Thyroid gland (tissue), 4 donors: ENCODE measurements around the gene SRGAP1. TPM values are rescaled to one million over a fixed set of nuclear protein-coding genes. Genes with fewer than 3 reads are reported as not detected.
A peak's percentile ranks its signal among the peaks of the same experiment; 100 is the strongest.

Experiments used
- DNase-seq, 2 donors: peaks; one replicate each; pipeline ENCODE4 v3.0.0-alpha.2; 2019
- H3K27ac ChIP-seq, 3 donors: fragments of 200-600 bp; sonication (generic); 1 replicate in 2 of 3; 2 replicates in 1 of 3; pipeline ENCODE4 v1.5.1; 2016 to 2019; ENCODE audit warnings: mild to moderate bottlenecking in 1 of 3, moderate library complexity in 1 of 3
- H3K27me3 ChIP-seq: fragments of 200-600 bp; sonication (generic); one replicate; pipeline ENCODE4 v1.5.1; 2019
- H3K36me3 ChIP-seq, 2 donors: fragments of 200-600 bp; sonication (generic); one replicate each; pipeline ENCODE4 v1.5.1; 2016 to 2019
- H3K4me1 ChIP-seq, 2 donors: fragments of 200-600 bp; sonication (generic); one replicate each; pipeline ENCODE4 v1.5.1; 2017 to 2019
- H3K4me3 ChIP-seq, 3 donors: fragments of 200-600 bp; sonication (generic); replicated peaks in 1 of 3; 1 replicate in 2 of 3; 2 replicates in 1 of 3; pipeline ENCODE4 v1.5.1; 2016; ENCODE audit warnings: mild to moderate bottlenecking in 1 of 3
- H3K9me3 ChIP-seq: fragments of 200-600 bp; sonication (generic); one replicate; pipeline ENCODE4 v1.5.1; 2017
- CTCF ChIP-seq, 6 experiments: fragments of 200-600 bp in 3 of 6; fragments of 450-650 bp in 3 of 6; sonication (generic) in 3 of 6; IDR thresholded peaks; one replicate each; pipeline ENCODE4 v1.5.1; 2016 to 2019; ENCODE audit warnings: antibody characterized with exemption in 6 of 6, mild to moderate bottlenecking in 2 of 6, inconsistent platforms in 1 of 6, moderate library complexity in 1 of 6
- POLR2A ChIP-seq, 2 donors: fragments of 450-650 bp; IDR thresholded peaks; one replicate each; pipeline ENCODE4 v1.6.1; 2017; ENCODE audit warnings: antibody characterized with exemption in 2 of 2, mild to moderate bottlenecking in 2 of 2, moderate library complexity in 1 of 2
- WGBS, 2 donors: methylation state at CpG; one replicate each; pipeline ENCODE4 v1.1.5; 2017; 5-methylcytosine and 5-hydroxymethylcytosine counted together
- intact Hi-C: fragments of 100-400 bp; cut with DNase I; formaldehyde crosslinking; loops from one replicate; pipeline ENCODE4 v1.15.1; 2023
- total RNA-seq, 4 donors: library from RNA; depleted of rRNA; stranded (reverse); fragments of >200 nt; gene quantifications; one replicate each; pipeline ENCODE4 v1.2.3, GENCODE V29; 2016

SRGAP1 gene
- total RNA-seq, 4 donors from 2014 or later: 14.1 to 26.3 (median 20.9) TPM

- DNase-seq: peak in 1 of 2 donors; percentile 33
- H3K36me3 ChIP-seq: no peaks in the 10 kb centered on the region
- no peak overlapping the region for H3K4me3 ChIP-seq
- intact Hi-C loops: no loop called here
- H3K9me3 ChIP-seq: no peaks in the 10 kb centered on the region
- H3K27ac ChIP-seq: no peak overlapping the region
- TF ChIP-seq CTCF (IDR thresholded peaks at IDR 0.05): no peak
- no peak for TF ChIP-seq POLR2A (IDR thresholded peaks at IDR 0.05)
- H3K4me1 ChIP-seq: peaks cover 12 to 37% of the 10 kb centered on the region in 2 donors
- H3K27me3 ChIP-seq: no peaks in the 10 kb centered on the region
Measured at GRCh38 chr12:63945777-63946176, 101.3 kb downstream of the SRGAP1 start.

GRCh38 chr12:63948211-63948610 lies 103.7 kb downstream of the SRGAP1 start:
- TF ChIP-seq CTCF (IDR thresholded peaks at IDR 0.05) (no peak), POLR2A (IDR thresholded peaks at IDR 0.05) (no peak)
- peaks cover 20 to 36% of the 10 kb centered on the region in 2 donors for H3K4me1 ChIP-seq
- no peaks in the 10 kb centered on the region for H3K36me3 ChIP-seq
- H3K4me3 ChIP-seq: no peak overlapping the region
- intact Hi-C loops: no loop called here
- DNase-seq: no peak
- H3K9me3 ChIP-seq: no peaks in the 10 kb centered on the region
- H3K27ac ChIP-seq: no peak overlapping the region
- no peaks in the 10 kb centered on the region for H3K27me3 ChIP-seq

- Histone ChIP-seq H3K36me3 (no peaks in the 10 kb centered on the region), H3K27ac (peak overlapping the region; percentile 7 to 64 (median 49)), H3K4me3 (no peak overlapping the region), H3K9me3 (no peaks in the 10 kb centered on the region), H3K27me3 (no peaks in the 10 kb centered on the region), H3K4me1 (peaks cover 17 to 35% of the 10 kb centered on the region in 2 donors)
- intact Hi-C loops: no loop called here
- WGBS, 2 donors: 35 to 48% methylated on average over 2 of the region's 2 CpGs
- TF ChIP-seq CTCF (IDR thresholded peaks at IDR 0.05): no peak
- TF ChIP-seq POLR2A (IDR thresholded peaks at IDR 0.05): no peak
- DNase-seq: no peak
Measured at GRCh38 chr12:63949902-63950301, 105.4 kb downstream of the SRGAP1 start.

GRCh38 chr12:63952995-63953394 lies 108.5 kb downstream of the SRGAP1 start:
- whole genome bisulfite sequencing, 2 donors: 77 to 89% methylated on average over 1 of the region's 1 CpG

More at GRCh38 chr12:63952995-63953394, 108.5 kb downstream of the SRGAP1 start:
- intact Hi-C loops: no loop called here
- Histone ChIP-seq H3K36me3 (no peaks in the 10 kb centered on the region), H3K27ac (no peak overlapping the region), H3K4me1 (peaks cover 23 to 44% of the 10 kb centered on the region in 2 donors), H3K9me3 (no peaks in the 10 kb centered on the region), H3K4me3 (no peak overlapping the region), H3K27me3 (no peaks in the 10 kb centered on the region)
- no peak for TF ChIP-seq POLR2A (IDR thresholded peaks at IDR 0.05)
- TF ChIP-seq CTCF (IDR thresholded peaks at IDR 0.05): no peak
- DNase-seq: no peak
